GM21526 (cell line): ENCODE data around the gene COPS6.

Experiments used
- ATAC-seq: cut with Tn5 transposase; IDR thresholded peaks from one replicate; pipeline ENCODE4 v1.9.1; 2021; ENCODE audit warnings: moderate library complexity; ENCODE audit not compliant: unreplicated experiment, low FRiP score

The COPS6 gene

GRCh38 chr7:100101016-100101862 is 12.5 kb downstream of the COPS6 start, which contains the start of the genes AP4M1 and MCM7:
Gene AP4M1 (plus strand): TSS chr7:100101643. CDS start chr7:100101715, 72 bp downstream.
Gene MCM7 (minus strand): TSS chr7:100101397. CDS start chr7:100101294, 103 bp downstream.
- ATAC-seq: peak; percentile 81

- no peak for ATAC-seq
Observed at GRCh38 chr7:100102950-100103840, 14.4 kb downstream of the COPS6 start.

GRCh38 chr7:100105534-100105933 is 16.8 kb downstream of the COPS6 start:
- no peak for ATAC-seq

GRCh38 chr7:100106633-100107032 is 17.9 kb downstream of the COPS6 start:
- no peak for ATAC-seq

GRCh38 chr7:100107125-100107737 is 18.5 kb downstream of the COPS6 start:
- ATAC-seq: no peak

- ATAC-seq: no peak
Observed at GRCh38 chr7:100107890-100108289, 19.1 kb downstream of the COPS6 start.

- ATAC-seq: no peak
Observed at GRCh38 chr7:100109521-100110163, 20.9 kb downstream of the COPS6 start.

- ATAC-seq: no peak
Observed at GRCh38 chr7:100111156-100111555, 22.4 kb downstream of the COPS6 start.

GRCh38 chr7:100111914-100112313 is 23.1 kb downstream of the COPS6 start:
- ATAC-seq: no peak

- no peak for ATAC-seq
Observed at GRCh38 chr7:100115026-100115425, 26.3 kb downstream of the COPS6 start.

- ATAC-seq: no peak
Observed at GRCh38 chr7:100118388-100119071, 29.8 kb downstream of the COPS6 start.

GRCh38 chr7:100119072-100119969 is 30.6 kb downstream of the COPS6 start, which contains the start of the genes CNPY4 and TAF6:
Gene CNPY4 (plus strand): TSS chr7:100119634. CDS start chr7:100119745, 111 bp downstream.
Gene TAF6 (minus strand): TSS chr7:100119358. CDS start chr7:100114209, 5,149 bp downstream.
- ATAC-seq: peak; percentile 69

- peak; percentile 19 for ATAC-seq
Observed at GRCh38 chr7:100119970-100120732, 31.4 kb downstream of the COPS6 start.

GRCh38 chr7:100120733-100121036 is 31.9 kb downstream of the COPS6 start:
- no peak for ATAC-seq

- no peak for ATAC-seq
Observed at GRCh38 chr7:100122067-100122466, 33.3 kb downstream of the COPS6 start.

GRCh38 chr7:100122568-100122967 is 33.8 kb downstream of the COPS6 start:
- no peak for ATAC-seq

- no peak for ATAC-seq
Observed at GRCh38 chr7:100124301-100125230, 35.8 kb downstream of the COPS6 start.
